K562 (cell line): ENCODE results near the gene POLR2C. TPM values are rescaled to one million over a fixed set of nuclear protein-coding genes. Genes with fewer than 3 reads are reported as not detected.

Experiments used
- CSDE1 ChIP-seq, 2 experiments: fragments of 450-650 bp; IDR thresholded peaks; 2 replicates each; pipeline ENCODE4 v1.6.1; 2016; ENCODE audit warnings: mild to moderate bottlenecking in 1 of 2
- CTBP1 ChIP-seq: fragments of 450-650 bp; IDR thresholded peaks from 2 replicates; pipeline ENCODE4 v1.6.1; 2016; ENCODE audit warnings: borderline replicate concordance
- CXXC5 ChIP-seq: fragments of 250-450 bp; sonication (Bioruptor Pico); IDR thresholded peaks from 2 replicates; pipeline ENCODE4 v1.8.0; 2022; ENCODE audit warnings: inconsistent platforms, mild to moderate bottlenecking, moderate library complexity
- ETS1 ChIP-seq: conservative IDR thresholded peaks from 2 replicates; pipeline ENCODE4 v1.6.1; 2011; ENCODE audit warnings: low read depth, mild to moderate bottlenecking, low read length; ENCODE audit not compliant: control insufficient read depth
- ETV5 ChIP-seq: sonication (generic); formaldehyde crosslinking; IDR thresholded peaks from 2 replicates; pipeline ENCODE4 v1.4.0; 2020; ENCODE audit warnings: low read depth, mild to moderate bottlenecking, missing genetic modification reagents
- GABPA ChIP-seq: fragments of 200-800 bp; sonication (Bioruptor generic); conservative IDR thresholded peaks from 2 replicates; pipeline ENCODE4 v1.6.1; 2016; ENCODE audit warnings: low read depth, missing genetic modification characterization, missing compliant biosample characterization
- GATA2 ChIP-seq: sonication (generic); formaldehyde crosslinking; IDR thresholded peaks from 2 replicates; pipeline ENCODE4 v1.4.0; 2020; ENCODE audit warnings: mild to moderate bottlenecking, missing genetic modification reagents
- MAZ ChIP-seq, 2 experiments: fragments of 450-650 bp in 1 of 2; sonication (generic) in 1 of 2; formaldehyde crosslinking; IDR thresholded peaks in 1 of 2; conservative IDR thresholded peaks in 1 of 2; 2 replicates each; pipeline versions ENCODE4 v1.4.0 to v1.5.0; 2020; ENCODE audit warnings: mild to moderate bottlenecking in 1 of 2, missing genetic modification reagents in 1 of 2
- MNT ChIP-seq, 2 experiments: fragments of 450-650 bp; conservative IDR thresholded peaks; 2 replicates each; pipeline ENCODE4 v1.6.1; 2017; ENCODE audit warnings: mild to moderate bottlenecking in 2 of 2, moderate library complexity in 2 of 2
- NFYB ChIP-seq: IDR thresholded peaks from 2 replicates; pipeline ENCODE4 v1.6.1; 2011; ENCODE audit warnings: mild to moderate bottlenecking, moderate library complexity; ENCODE audit not compliant: insufficient read length; ENCODE audit errors: extremely low read depth
- NRF1 ChIP-seq, 2 experiments: fragments of 450-650 bp; IDR thresholded peaks in 1 of 2; conservative IDR thresholded peaks in 1 of 2; 2 replicates each; pipeline ENCODE4 v1.6.1; 2014; ENCODE audit warnings: mild to moderate bottlenecking in 2 of 2
- PBX2 ChIP-seq, 2 experiments: IDR thresholded peaks in 1 of 2; conservative IDR thresholded peaks in 1 of 2; 2 replicates each; pipeline ENCODE4 v1.6.1; 2016; ENCODE audit warnings: low read depth in 2 of 2, mild to moderate bottlenecking in 1 of 2, missing compliant biosample characterization in 1 of 2, missing genetic modification characterization in 1 of 2, moderate library complexity in 1 of 2
- PHB2 ChIP-seq: fragments of 450-650 bp; IDR thresholded peaks from 2 replicates; pipeline ENCODE4 v1.6.1; 2017; ENCODE audit warnings: low read depth
- RBFOX2 ChIP-seq: fragments of 200-400 bp; formaldehyde crosslinking; IDR thresholded peaks from 2 replicates; pipeline ENCODE4 v1.6.1; 2017; ENCODE audit warnings: low read depth, mild to moderate bottlenecking, low read length, moderate library complexity
- RBM22 ChIP-seq: fragments of 200-400 bp; formaldehyde crosslinking; IDR thresholded peaks from 2 replicates; pipeline ENCODE4 v1.6.1; 2018; ENCODE audit warnings: low read length, low read depth; ENCODE audit not compliant: poor library complexity, severe bottlenecking
- TAF1 ChIP-seq: IDR thresholded peaks from 2 replicates; pipeline ENCODE4 v1.6.1; 2011; ENCODE audit warnings: mild to moderate bottlenecking, low read length, moderate library complexity; ENCODE audit not compliant: insufficient read depth, control insufficient read depth, severe bottlenecking; ENCODE audit errors: extremely low read depth
- TBL1XR1 ChIP-seq, 2 experiments: IDR thresholded peaks; 2 replicates each; pipeline ENCODE4 v1.6.1; 2012; ENCODE audit warnings: improper control_type of control experiment in 2 of 2, low read length in 2 of 2, mild to moderate bottlenecking in 1 of 2
- ZBTB1 ChIP-seq: sonication (generic); formaldehyde crosslinking; IDR thresholded peaks from 2 replicates; pipeline ENCODE4 v1.8.1; 2023; ENCODE audit warnings: missing genetic modification reagents, low read depth, mild to moderate bottlenecking, borderline replicate concordance
- ZFX ChIP-seq: sonication (generic); formaldehyde crosslinking; IDR thresholded peaks from 2 replicates; pipeline ENCODE4 v1.8.0; 2022; ENCODE audit warnings: mild to moderate bottlenecking, missing genetic modification reagents, moderate library complexity
- ZKSCAN3 ChIP-seq: fragments of 250-450 bp; sonication (Bioruptor Pico); IDR thresholded peaks from 2 replicates; pipeline ENCODE4 v1.4.0; 2020
- ZSCAN32 ChIP-seq: fragments of 450-650 bp; formaldehyde crosslinking; IDR thresholded peaks from 2 replicates; pipeline ENCODE4 v1.4.0; 2020; ENCODE audit warnings: mild to moderate bottlenecking, moderate library complexity
- polyA plus RNA-seq, 8 experiments: library from polyadenylated mRNA; depleted of rRNA in 4 of 8; stranded (reverse) in 5 of 8; unstranded in 3 of 8; fragments of >200 nt; fragmentation: Nextera tagmentation in 2 of 8; fragmentation: Illumina TruSeq in 1 of 8; extraction: Ambion mirVana in 2 of 8; extraction: Trizol in 1 of 8; gene quantifications; 2 replicates each; pipeline versions ENCODE4 v1.2.1 to v1.2.3, GENCODE V29; 2011 to 2014; ENCODE audit warnings: inconsistent platforms in 1 of 8, missing spikeins in 1 of 8
- total RNA-seq, 7 experiments: library from RNA; depleted of rRNA in 6 of 7; stranded (reverse); fragments of >200 nt in 6 of 7; fragmentation: Illumina TruSeq in 2 of 7; extraction: Trizol in 2 of 7; gene quantifications; 2 replicates each; pipeline versions ENCODE4 v1.2.1 to v1.2.3, GENCODE V29; 2011 to 2021; ENCODE audit warnings: low replicate concordance in 1 of 7

Gene POLR2C
- total and polyA plus RNA-seq, 9 of the 15 experiments (the other 6 are each of a cell fraction or from before 2014, with no cell fraction given) = 70.3 to 163 (median 92.3) TPM

- TF ChIP-seq NFYB (no peak), ETS1 (no peak), RBM22 (no peak), PBX2 (CRISPR knock-in tag; IDR thresholded peaks at IDR 0.05; ENCODE audit: low read depth) (no peak), PBX2 (tag; conservative IDR thresholded peaks at IDR 0.05; ENCODE audit: low read depth) (no peak), CSDE1 (IDR thresholded peaks at IDR 0.05) (no peak), GATA2 (0 out of 2 replicates have a peak, but pooled peaks have one; percentile 11), PHB2 (no peak), CTBP1 (0 out of 2 replicates have a peak, but pooled peaks have one; percentile 13), ZBTB1 (CRISPR knock-in tag) (no peak), ZSCAN32 (CRISPR knock-in tag) (no peak), TAF1 (peak; percentile 25), CXXC5 (peak; percentile 34; the same call in 1 of the 2 replicates), GABPA (tag) (peak; percentile 56), MAZ (CRISPR knock-in tag; conservative IDR thresholded peaks at IDR 0.05 in 1 of 2, IDR thresholded peaks at IDR 0.05 in 1 of 2) (peak in 1 of 2 experiments; percentile 40; a peak in 1 of 4 replicates), RBFOX2 (peak; percentile 66), ZFX (CRISPR knock-in tag) (peak; percentile 90), TBL1XR1 (IDR thresholded peaks at IDR 0.05; ENCODE audit: low read length in 2 of 2) (0 out of 4 replicates have a peak, but pooled peaks of 1 of the 2 experiments have one; percentile 8), ZKSCAN3 (CRISPR knock-in tag) (no peak), MNT (conservative IDR thresholded peaks at IDR 0.05) (0 out of 4 replicates have a peak, but pooled peaks of 1 of the 2 experiments have one; percentile 24), NRF1 (conservative IDR thresholded peaks at IDR 0.05 in 1 of 2, IDR thresholded peaks at IDR 0.05 in 1 of 2) (peak; percentile 57 to 59; a peak in 3 of 4 replicates), ETV5 (CRISPR knock-in tag) (peak; percentile 55; the same call in 1 of the 2 replicates)
Measured at GRCh38 chr16:57479976-57480753, 17.7 kb downstream of the POLR2C start (continued).
